Thyroid gland (tissue), 4 donors: ENCODE results near the gene TBC1D22A. TPM values are rescaled to one million over a fixed set of nuclear protein-coding genes. Genes with fewer than 3 reads are reported as not detected.

Experiments
- DNase-seq, 2 donors: peaks; one replicate each; pipeline ENCODE4 v3.0.0-alpha.2; 2019
- H3K27ac ChIP-seq, 3 donors: fragments of 200-600 bp; sonication (generic); 1 replicate in 2 of 3; 2 replicates in 1 of 3; pipeline ENCODE4 v1.5.1; 2016 to 2019; ENCODE audit warnings: mild to moderate bottlenecking in 1 of 3, moderate library complexity in 1 of 3
- H3K27me3 ChIP-seq: fragments of 200-600 bp; sonication (generic); one replicate; pipeline ENCODE4 v1.5.1; 2019
- H3K36me3 ChIP-seq, 2 donors: fragments of 200-600 bp; sonication (generic); one replicate each; pipeline ENCODE4 v1.5.1; 2016 to 2019
- H3K4me1 ChIP-seq, 2 donors: fragments of 200-600 bp; sonication (generic); one replicate each; pipeline ENCODE4 v1.5.1; 2017 to 2019
- H3K4me3 ChIP-seq, 3 donors: fragments of 200-600 bp; sonication (generic); replicated peaks in 1 of 3; 1 replicate in 2 of 3; 2 replicates in 1 of 3; pipeline ENCODE4 v1.5.1; 2016; ENCODE audit warnings: mild to moderate bottlenecking in 1 of 3
- H3K9me3 ChIP-seq: fragments of 200-600 bp; sonication (generic); one replicate; pipeline ENCODE4 v1.5.1; 2017
- CTCF ChIP-seq, 6 experiments: fragments of 200-600 bp in 3 of 6; fragments of 450-650 bp in 3 of 6; sonication (generic) in 3 of 6; IDR thresholded peaks; one replicate each; pipeline ENCODE4 v1.5.1; 2016 to 2019; ENCODE audit warnings: antibody characterized with exemption in 6 of 6, mild to moderate bottlenecking in 2 of 6, inconsistent platforms in 1 of 6, moderate library complexity in 1 of 6
- POLR2A ChIP-seq, 2 donors: fragments of 450-650 bp; IDR thresholded peaks; one replicate each; pipeline ENCODE4 v1.6.1; 2017; ENCODE audit warnings: antibody characterized with exemption in 2 of 2, mild to moderate bottlenecking in 2 of 2, moderate library complexity in 1 of 2
- WGBS, 2 donors: methylation state at CpG; one replicate each; pipeline ENCODE4 v1.1.5; 2017; 5-methylcytosine and 5-hydroxymethylcytosine counted together
- intact Hi-C: fragments of 100-400 bp; cut with DNase I; formaldehyde crosslinking; loops from one replicate; pipeline ENCODE4 v1.15.1; 2023
- total RNA-seq, 4 donors: library from RNA; depleted of rRNA; stranded (reverse); fragments of >200 nt; gene quantifications; one replicate each; pipeline ENCODE4 v1.2.3, GENCODE V29; 2016

The TBC1D22A gene
- total RNA-seq, 4 donors from 2014 or later, result 26.7 to 34.6 (median 33.2) TPM

- intact Hi-C loops, result no loop called here
- no peak for DNase-seq
Observed at GRCh38 chr22:46795140-46795539, 32.7 kb downstream of the TBC1D22A start.

GRCh38 chr22:46795845-46796565 is 33.6 kb downstream of the TBC1D22A start:
- H3K4me1 ChIP-seq, result peaks cover 6 to 13% of the 10 kb centered on the region in 2 donors
- TF ChIP-seq CTCF (IDR thresholded peaks at IDR 0.05) (no peak), POLR2A (IDR thresholded peaks at IDR 0.05) (no peak)
- no peak for DNase-seq
- no peaks in the 10 kb centered on the region for H3K27me3 ChIP-seq
- H3K4me3 ChIP-seq, result no peak overlapping the region
- peaks cover 17 to 23% of the 10 kb centered on the region in 2 donors for H3K36me3 ChIP-seq
- H3K9me3 ChIP-seq, result no peaks in the 10 kb centered on the region
- 86 to 92% methylated on average over 14 of the region's 15 CpGs for WGBS, 2 donors
- no peak overlapping the region for H3K27ac ChIP-seq
- intact Hi-C loops, result no loop called here

More at GRCh38 chr22:46795140-46795539, 32.7 kb downstream of the TBC1D22A start:
- Histone ChIP-seq H3K36me3 (peaks cover 17 to 23% of the 10 kb centered on the region in 2 donors), H3K4me3 (no peak overlapping the region), H3K27me3 (no peaks in the 10 kb centered on the region), H3K27ac (no peak overlapping the region), H3K9me3 (no peaks in the 10 kb centered on the region), H3K4me1 (peaks cover 0 to 6% of the 10 kb centered on the region in 2 donors)
- no peak for TF ChIP-seq CTCF (IDR thresholded peaks at IDR 0.05)
- TF ChIP-seq POLR2A (IDR thresholded peaks at IDR 0.05), result no peak
- WGBS, 2 donors, result 98 to 99% methylated on average over 5 to 9 of the region's 9 CpGs

- H3K9me3 ChIP-seq, result no peaks in the 10 kb centered on the region
- H3K4me3 ChIP-seq, result no peak overlapping the region
- H3K27me3 ChIP-seq, result no peaks in the 10 kb centered on the region
- TF ChIP-seq CTCF (IDR thresholded peaks at IDR 0.05), result no peak
- TF ChIP-seq POLR2A (IDR thresholded peaks at IDR 0.05), result no peak
- WGBS, 2 donors, result 85 to 94% methylated on average over 13 to 14 of the region's 17 CpGs
- no peak overlapping the region for H3K27ac ChIP-seq
- H3K4me1 ChIP-seq, result peaks cover 13 to 18% of the 10 kb centered on the region in 2 donors
- peaks cover 17 to 23% of the 10 kb centered on the region in 2 donors for H3K36me3 ChIP-seq
- no peak for DNase-seq
- intact Hi-C loops, result no loop called here
Observed at GRCh38 chr22:46796566-46797195, 34.2 kb downstream of the TBC1D22A start.

- H3K9me3 ChIP-seq, result no peaks in the 10 kb centered on the region
- no peaks in the 10 kb centered on the region for H3K27me3 ChIP-seq
- TF ChIP-seq CTCF (IDR thresholded peaks at IDR 0.05) (peak in 1 of 6 experiments; percentile 16), POLR2A (IDR thresholded peaks at IDR 0.05) (no peak)
- 71 to 78% methylated on average over 17 of the region's 17 CpGs for WGBS, 2 donors
- H3K4me1 ChIP-seq, result peaks cover 20 to 25% of the 10 kb centered on the region in 2 donors
- intact Hi-C loops, result no loop called here
- DNase-seq, result no peak
- no peak overlapping the region for H3K27ac ChIP-seq
- peaks cover 17 to 23% of the 10 kb centered on the region in 2 donors for H3K36me3 ChIP-seq
- no peak overlapping the region for H3K4me3 ChIP-seq
Observed at GRCh38 chr22:46797355-46797754, 34.9 kb downstream of the TBC1D22A start.

GRCh38 chr22:46798041-46798365 is 35.6 kb downstream of the TBC1D22A start:
- DNase-seq, result no peak
- Histone ChIP-seq H3K9me3 (no peaks in the 10 kb centered on the region), H3K4me1 (peaks cover 21 to 28% of the 10 kb centered on the region in 2 donors), H3K36me3 (peaks cover 14 to 23% of the 10 kb centered on the region in 2 donors), H3K27ac (no peak overlapping the region), H3K4me3 (no peak overlapping the region), H3K27me3 (no peaks in the 10 kb centered on the region)
- intact Hi-C loops, result no loop called here
- TF ChIP-seq CTCF (IDR thresholded peaks at IDR 0.05) (no peak), POLR2A (IDR thresholded peaks at IDR 0.05) (no peak)
- 93 to 96% methylated on average over 5 of the region's 5 CpGs for WGBS, 2 donors
